ENCODE measurements around the gene CLCNKA.

- TF ChIP-seq YY1 (IDR thresholded peaks at IDR 0.05; ENCODE audit: insufficient read depth, insufficient read length) (no peak), ZNF274 (IDR thresholded peaks at IDR 0.05; ENCODE audit: low read depth, low read length) (no peak), SUZ12 (IDR thresholded peaks at IDR 0.05; ENCODE audit: extremely low read depth, insufficient read depth, insufficient read length) (no peak)
These were observed 36.1 kb upstream of the CLCNKA start for GRCh38 chr1:15985611-15986297.
